ENCODE data around the gene CFAP53.

Gene CFAP53, protein sequence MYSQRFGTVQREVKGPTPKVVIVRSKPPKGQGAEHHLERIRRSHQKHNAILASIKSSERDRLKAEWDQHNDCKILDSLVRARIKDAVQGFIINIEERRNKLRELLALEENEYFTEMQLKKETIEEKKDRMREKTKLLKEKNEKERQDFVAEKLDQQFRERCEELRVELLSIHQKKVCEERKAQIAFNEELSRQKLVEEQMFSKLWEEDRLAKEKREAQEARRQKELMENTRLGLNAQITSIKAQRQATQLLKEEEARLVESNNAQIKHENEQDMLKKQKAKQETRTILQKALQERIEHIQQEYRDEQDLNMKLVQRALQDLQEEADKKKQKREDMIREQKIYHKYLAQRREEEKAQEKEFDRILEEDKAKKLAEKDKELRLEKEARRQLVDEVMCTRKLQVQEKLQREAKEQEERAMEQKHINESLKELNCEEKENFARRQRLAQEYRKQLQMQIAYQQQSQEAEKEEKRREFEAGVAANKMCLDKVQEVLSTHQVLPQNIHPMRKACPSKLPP

GRCh38 chr18:50266248-50266704 is at the start of gene CFAP53:
CFAP53 (minus strand) TSS chr18:50266495; CDS start chr18:50266404, 91 bp downstream.
- TF ChIP-seq CTCF (IDR thresholded peaks at IDR 0.05), result no peak

- no peak for TF ChIP-seq CTCF (IDR thresholded peaks at IDR 0.05)
Observed at GRCh38 chr18:50315100-50315871, 49.0 kb upstream of the CFAP53 start.

- no peak for TF ChIP-seq CTCF (IDR thresholded peaks at IDR 0.05)
Observed at GRCh38 chr18:50313873-50314460, 47.7 kb upstream of the CFAP53 start.

GRCh38 chr18:50313031-50313607 is 46.8 kb upstream of the CFAP53 start:
- TF ChIP-seq CTCF (IDR thresholded peaks at IDR 0.05), result no peak

- no peak for TF ChIP-seq CTCF (IDR thresholded peaks at IDR 0.05)
Observed at GRCh38 chr18:50312296-50313030, 46.2 kb upstream of the CFAP53 start.

DNA sequence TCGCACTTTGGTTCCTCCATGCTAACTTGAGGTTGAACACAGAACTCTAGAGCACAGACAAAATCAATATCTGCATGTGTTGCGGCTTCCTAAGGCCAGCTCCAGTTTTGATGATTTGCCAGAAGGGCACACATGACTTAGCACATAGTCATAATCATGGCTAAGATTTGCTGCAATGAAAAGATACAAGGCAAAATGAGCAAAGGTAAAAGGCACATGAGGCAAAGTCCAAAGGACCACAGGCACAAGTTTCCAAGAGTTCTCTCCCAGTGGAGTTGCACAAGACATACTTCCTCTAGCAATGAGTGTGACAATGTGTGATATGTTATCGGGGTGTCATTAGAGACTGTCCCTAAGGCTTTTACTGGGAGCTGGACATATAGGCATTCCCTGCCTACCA is 45.4 kb upstream of the CFAP53 start:
- TF ChIP-seq CTCF (IDR thresholded peaks at IDR 0.05), result no peak
